SK-N-SH (cell line): ENCODE results near the gene FBXO4. TPM values are rescaled to one million over a fixed set of nuclear protein-coding genes. Genes with fewer than 3 reads are reported as not detected.

Experiments used
- CTCF ChIA-PET: fragments of 300-600, 350-600 bp; formaldehyde crosslinking; extraction: SDS; loops from one replicate; lab custom pipeline; 2021; lab: Yijun Ruan, JAX
- POLR2A ChIA-PET: fragments of 350-600 bp; sonication (Branson Sonifier 250); formaldehyde crosslinking; extraction: SDS; loops from one replicate; lab custom pipeline; 2020; ENCODE audit warnings: antibody characterized with exemption, inconsistent platforms; lab: Yijun Ruan, JAX
- DNase-seq: peaks from one replicate; pipeline ENCODE4 v3.0.0; 2012
- H2AFZ ChIP-seq: fragments of 200-600 bp; sonication (generic); 2 replicates; pipeline ENCODE4 v1.8.1; 2016; ENCODE audit warnings: antibody characterized with exemption, mild to moderate bottlenecking, low read depth
- H3F3A ChIP-seq: fragments of 200-600 bp; sonication (generic); replicated peaks from 2 replicates; pipeline ENCODE3; 2016; ENCODE audit warnings: antibody characterized with exemption, mild to moderate bottlenecking; ENCODE audit not compliant: insufficient read depth
- H3K27ac ChIP-seq, 2 experiments: fragments of 200-500 bp in 1 of 2; fragments of 200-600 bp in 1 of 2; sonication (Bioruptor generic) in 1 of 2; sonication (generic), shearing (Covaris generic) in 1 of 2; 2 replicates each; pipeline versions ENCODE4 v1.5.1 to v1.6.1; 2014 to 2016; ENCODE audit warnings: low read depth in 2 of 2, inconsistent platforms in 1 of 2, low read length in 1 of 2, mild to moderate bottlenecking in 1 of 2, mixed read lengths in 1 of 2
- H3K27me3 ChIP-seq: fragments of 200-600 bp; sonication (generic), shearing (Covaris generic); 2 replicates; pipeline ENCODE4 v1.6.1; 2016; ENCODE audit warnings: mixed run types; ENCODE audit not compliant: insufficient read depth
- H3K36me3 ChIP-seq, 2 experiments: fragments of 200-500 bp in 1 of 2; fragments of 200-600 bp in 1 of 2; sonication (Bioruptor generic) in 1 of 2; sonication (generic) in 1 of 2; replicated peaks in 1 of 2; 2 replicates each; pipeline versions ENCODE3 to v1.5.1; 2014 to 2016; ENCODE audit warnings: low read length in 1 of 2, mild to moderate bottlenecking in 1 of 2; ENCODE audit not compliant: insufficient read depth in 2 of 2, control insufficient read depth in 1 of 2
- H3K4me1 ChIP-seq, 2 experiments: fragments of 200-500 bp in 1 of 2; fragments of 200-600 bp in 1 of 2; sonication (Bioruptor generic) in 1 of 2; sonication (generic), shearing (Covaris generic) in 1 of 2; 2 replicates each; pipeline versions ENCODE4 v1.5.1 to v1.6.1; 2014 to 2016; ENCODE audit warnings: low read depth in 1 of 2, low read length in 1 of 2, mixed run types in 1 of 2; ENCODE audit not compliant: insufficient read depth in 2 of 2, control insufficient read depth in 1 of 2
- H3K4me2 ChIP-seq: fragments of 200-600 bp; sonication (generic), shearing (Covaris generic); 2 replicates; pipeline ENCODE4 v1.6.1; 2017; ENCODE audit warnings: mixed run types
- H3K4me3 ChIP-seq, 2 experiments: fragments of 200-500 bp in 1 of 2; fragments of 200-600 bp in 1 of 2; sonication (Bioruptor generic) in 1 of 2; sonication (generic), shearing (Covaris generic) in 1 of 2; 2 replicates each; pipeline versions ENCODE4 v1.5.1 to v1.8.1; 2014 to 2016; ENCODE audit warnings: low read depth in 2 of 2, inconsistent platforms in 1 of 2, low read length in 1 of 2, mild to moderate bottlenecking in 1 of 2, mixed read lengths in 1 of 2, moderate library complexity in 1 of 2
- H3K79me2 ChIP-seq: fragments of 200-600 bp; sonication (generic); 2 replicates; pipeline ENCODE4 v1.8.1; 2017; ENCODE audit warnings: mild to moderate bottlenecking; ENCODE audit not compliant: insufficient read depth
- H3K9ac ChIP-seq: fragments of 200-600 bp; sonication (generic); 2 replicates; pipeline ENCODE4 v1.6.1; 2017; ENCODE audit warnings: mixed run types
- H3K9me2 ChIP-seq: fragments of 200-600 bp; sonication (generic); 2 replicates; pipeline ENCODE4 v1.6.1; 2017; ENCODE audit warnings: mixed run types
- H3K9me3 ChIP-seq: fragments of 200-600 bp; sonication (generic); 2 replicates; pipeline ENCODE4 v1.6.1; 2017; ENCODE audit warnings: mixed run types, mild to moderate bottlenecking, moderate library complexity
- H4K20me1 ChIP-seq: fragments of 200-600 bp; sonication (generic); 2 replicates; pipeline ENCODE4 v1.6.1; 2017; ENCODE audit warnings: mild to moderate bottlenecking, mixed run types; ENCODE audit not compliant: insufficient read depth
- ELF1 ChIP-seq: IDR thresholded peaks from 2 replicates; pipeline ENCODE4 v1.4.0; 2012
- JUND ChIP-seq: IDR thresholded peaks from 2 replicates; pipeline ENCODE4 v1.4.0; 2012
- RAD21 ChIP-seq: IDR thresholded peaks from 2 replicates; pipeline ENCODE4 v1.6.1; 2012; ENCODE audit warnings: mild to moderate bottlenecking, low read length
- RCOR1 ChIP-seq: fragments of 150-350 bp; IDR thresholded peaks from 2 replicates; pipeline ENCODE4 v1.6.1; 2017; ENCODE audit warnings: antibody characterized with exemption, low read length
- RFX5 ChIP-seq: IDR thresholded peaks from 2 replicates; pipeline ENCODE4 v1.6.1; 2012; ENCODE audit warnings: mild to moderate bottlenecking, improper control_type of control experiment, low read length
- SIN3A ChIP-seq: IDR thresholded peaks from 2 replicates; pipeline ENCODE4 v1.6.1; 2012; ENCODE audit warnings: low read depth, mild to moderate bottlenecking, low read length, moderate library complexity, borderline replicate concordance
- SMC3 ChIP-seq: IDR thresholded peaks from 2 replicates; pipeline ENCODE4 v1.6.1; 2012; ENCODE audit warnings: low read depth, low read length, improper control_type of control experiment
- WGBS: methylation state at CpG from one replicate; pipeline ENCODE4 v1.1.6; 2017; ENCODE audit warnings: low lambda C conversion rate; 5-methylcytosine and 5-hydroxymethylcytosine counted together
- polyA plus RNA-seq, 3 experiments: library from polyadenylated mRNA; depleted of rRNA; stranded (reverse); fragments of >200 nt; gene quantifications; 2 replicates each; pipeline ENCODE4 v1.2.3, GENCODE V29; 2012
- TF ChIP-seq, protein P1 (sequence below): IDR thresholded peaks from 2 replicates; pipeline ENCODE4 v1.4.0; 2012; ENCODE audit warnings: low read depth, borderline replicate concordance

The FBXO4 gene
- polyA plus RNA-seq, 1 of the 3 experiments (the other 2 are of a cell fraction), result 2.9 TPM

DNA sequence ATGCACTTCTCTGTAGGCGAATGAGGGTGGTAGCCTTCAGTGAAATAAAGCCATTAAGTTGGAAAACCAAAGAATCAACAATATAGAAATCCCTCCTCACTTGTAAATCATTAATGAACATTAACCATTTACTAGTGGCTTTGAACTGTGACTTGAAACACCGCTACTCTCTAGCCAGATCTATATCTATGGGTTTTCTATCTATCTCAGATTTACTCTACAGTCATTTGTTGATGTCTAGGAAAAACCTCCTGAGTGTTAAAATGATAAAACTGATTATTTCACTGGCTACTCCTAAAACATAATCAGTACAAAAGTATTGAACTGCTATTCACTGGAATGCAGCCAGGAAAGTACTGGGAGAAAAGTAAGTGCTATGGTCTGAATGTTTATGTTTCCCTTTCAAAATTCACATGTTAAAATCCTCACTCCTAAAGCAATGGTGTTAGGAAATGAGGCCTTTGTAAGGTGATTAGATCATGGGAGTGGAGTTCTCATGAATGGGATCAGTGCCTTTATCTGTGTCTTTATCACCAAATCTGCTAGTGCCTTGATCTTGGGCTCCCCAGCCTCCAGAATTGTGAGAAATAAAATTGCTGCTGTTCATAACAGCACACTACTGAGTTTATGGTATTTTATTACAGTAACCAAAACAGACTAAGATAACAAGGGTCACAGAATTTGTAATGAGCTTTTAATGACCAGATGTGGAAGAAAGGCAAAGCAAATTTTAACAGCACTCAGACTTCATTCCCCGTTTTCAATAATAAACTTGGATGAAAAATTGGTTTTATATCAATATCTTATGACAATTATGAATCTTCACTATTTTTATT lies 46.2 kb upstream of the FBXO4 start:
- Histone ChIP-seq H2AFZ (no peak overlapping the region), H3K79me2 (no peaks in the 10 kb centered on the region), H3K9me3 (no peaks in the 10 kb centered on the region), H4K20me1 (no peaks in the 10 kb centered on the region), H3K4me3 (no peak overlapping the region), H3F3A (no peaks in the 10 kb centered on the region), H3K36me3 (no peaks in the 10 kb centered on the region), H3K9me2 (no peaks in the 10 kb centered on the region), H3K4me1 (peaks cover 0 to 5% of the 10 kb centered on the region in 2 experiments; a peak in 1 of 4 replicates), H3K27ac (no peak overlapping the region), H3K27me3 (no peaks in the 10 kb centered on the region), H3K4me2 (no peak overlapping the region), H3K9ac (no peak overlapping the region)
- DNase-seq, result no peak
- WGBS, result 41% methylated on average over 3 of the region's 3 CpGs
- CTCF ChIA-PET, result no interaction called here
- POLR2A ChIA-PET, result no interaction called here
- TF ChIP-seq, protein P1, sequence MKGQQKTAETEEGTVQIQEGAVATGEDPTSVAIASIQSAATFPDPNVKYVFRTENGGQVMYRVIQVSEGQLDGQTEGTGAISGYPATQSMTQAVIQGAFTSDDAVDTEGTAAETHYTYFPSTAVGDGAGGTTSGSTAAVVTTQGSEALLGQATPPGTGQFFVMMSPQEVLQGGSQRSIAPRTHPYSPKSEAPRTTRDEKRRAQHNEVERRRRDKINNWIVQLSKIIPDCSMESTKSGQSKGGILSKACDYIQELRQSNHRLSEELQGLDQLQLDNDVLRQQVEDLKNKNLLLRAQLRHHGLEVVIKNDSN, result no peak
- TF ChIP-seq RFX5 (no peak), JUND (no peak)
- TF ChIP-seq, all 33 proteins: peak for 0

DNA sequence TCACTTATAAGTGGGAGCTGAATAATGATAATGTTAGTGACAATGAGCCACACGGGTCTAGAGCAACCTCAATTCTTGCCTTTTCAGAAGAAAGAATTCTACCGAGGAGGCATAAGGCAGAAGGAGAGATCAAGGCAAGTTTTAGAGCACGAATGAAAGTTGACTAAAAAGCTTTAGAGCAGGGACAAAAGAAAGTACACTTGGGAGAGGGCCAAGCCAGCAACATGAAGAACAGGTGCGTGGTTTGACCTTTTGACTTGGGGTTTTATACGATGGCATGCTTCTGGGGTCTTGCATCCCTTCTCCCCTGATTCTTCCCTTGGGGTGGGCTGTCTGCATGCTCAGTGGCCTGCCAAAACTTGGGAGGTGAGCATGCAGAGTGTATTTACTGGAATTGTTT lies 42.3 kb upstream of the FBXO4 start:
- ChIA-PET CTCF (interaction anchor here (1.0 to 1.4 kb wide), 3 partner anchors 10 to 31 kb away, joined by 3 to 6 read pairs (median 4); no protein-coding TSS in a partner anchor), POLR2A (interaction anchor here (1.3 kb wide), 1 partner anchor 21 kb away, joined by 5 read pairs; the partner anchor contains the start of gene RIMOC1)
- Histone ChIP-seq H3K9ac (no peak overlapping the region), H3K9me2 (no peaks in the 10 kb centered on the region), H3K4me1 (peaks cover 0 to 5% of the 10 kb centered on the region in 2 experiments; a peak in 1 of 4 replicates), H3K79me2 (no peaks in the 10 kb centered on the region), H3K27ac (no peak overlapping the region), H3K27me3 (no peaks in the 10 kb centered on the region), H3F3A (no peaks in the 10 kb centered on the region), H3K36me3 (no peaks in the 10 kb centered on the region), H3K4me3 (no peak overlapping the region), H3K9me3 (no peaks in the 10 kb centered on the region), H2AFZ (no peak overlapping the region)
- DNase-seq, result no peak
- 43% methylated on average over 5 of the region's 5 CpGs for WGBS
- no peak for TF ChIP-seq SIN3A
- TF ChIP-seq, all 33 proteins: peak for 0
- Histone ChIP-seq H4K20me1 (no peaks in the 10 kb centered on the region), H3K4me2 (no peak overlapping the region)

- no peaks in the 10 kb centered on the region for H3K79me2 ChIP-seq
- no peaks in the 10 kb centered on the region for H3K9me2 ChIP-seq
- H3K36me3 ChIP-seq, result no peaks in the 10 kb centered on the region
- H3K9me3 ChIP-seq, result no peaks in the 10 kb centered on the region
- no peak overlapping the region for H3K4me3 ChIP-seq
- H3K9ac ChIP-seq, result no peak overlapping the region
- H3K4me1 ChIP-seq, result peaks cover 0 to 5% of the 10 kb centered on the region in 2 experiments; a peak in 1 of 4 replicates
- H4K20me1 ChIP-seq, result no peaks in the 10 kb centered on the region
- no peaks in the 10 kb centered on the region for H3K27me3 ChIP-seq
- WGBS, result 27% methylated on average over 3 of the region's 3 CpGs
- no peak overlapping the region for H3K27ac ChIP-seq
- POLR2A ChIA-PET, result interaction anchor here (1.3 kb wide), 1 partner anchor 21 kb away, joined by 5 read pairs; the partner anchor contains the start of gene RIMOC1
- DNase-seq, result no peak
- TF ChIP-seq SMC3, result no peak
- no peak for TF ChIP-seq RCOR1
- no peak for TF ChIP-seq RAD21
- no peak for TF ChIP-seq ELF1
- no peaks in the 10 kb centered on the region for H3F3A ChIP-seq
- H2AFZ ChIP-seq, result no peak overlapping the region
- no peak overlapping the region for H3K4me2 ChIP-seq
- CTCF ChIA-PET, result interaction anchor here (0.7 to 1.4 kb wide), 4 partner anchors 9 to 174 kb away, joined by 3 to 6 read pairs (median 4); no protein-coding TSS in a partner anchor
Observed at GRCh38 chr5:41883243-41883642, 41.8 kb upstream of the FBXO4 start.
